ENCODE measurements around the gene BTN2A1. TPM values are rescaled to one million over a fixed set of nuclear protein-coding genes. Genes with fewer than 3 reads are reported as not detected.
"Not testable (repeated sequence)": the region's sequence is repeated elsewhere in the genome, so short reads cannot be mapped to it uniquely, and the experiment has no call there.

BTN2A1 gene
- total RNA-seq, 1 donor from 2014 or later = 45.1 TPM

- Mint-ChIP-seq H3K27ac (no peak overlapping the region), H3K9me3 (no peaks in the 10 kb centered on the region), H3K4me1 (peaks cover 25% of the 10 kb centered on the region), H3K36me3 (ENCODE audit: low read depth) (no peaks in the 10 kb centered on the region), H3K4me3 (peak overlapping the region; percentile 85), H3K27me3 (peaks cover 2% of the 10 kb centered on the region)
- DNase-seq (peak; percentile 37), ATAC-seq (ENCODE audit: low read depth) (peak; percentile 58)
- intact Hi-C loops (cut with micrococcal nuclease) = loop anchor here (2.0 kb wide), 1 partner anchor 13 kb away; no protein-coding TSS in a partner anchor
- TF ChIP-seq, protein P1, sequence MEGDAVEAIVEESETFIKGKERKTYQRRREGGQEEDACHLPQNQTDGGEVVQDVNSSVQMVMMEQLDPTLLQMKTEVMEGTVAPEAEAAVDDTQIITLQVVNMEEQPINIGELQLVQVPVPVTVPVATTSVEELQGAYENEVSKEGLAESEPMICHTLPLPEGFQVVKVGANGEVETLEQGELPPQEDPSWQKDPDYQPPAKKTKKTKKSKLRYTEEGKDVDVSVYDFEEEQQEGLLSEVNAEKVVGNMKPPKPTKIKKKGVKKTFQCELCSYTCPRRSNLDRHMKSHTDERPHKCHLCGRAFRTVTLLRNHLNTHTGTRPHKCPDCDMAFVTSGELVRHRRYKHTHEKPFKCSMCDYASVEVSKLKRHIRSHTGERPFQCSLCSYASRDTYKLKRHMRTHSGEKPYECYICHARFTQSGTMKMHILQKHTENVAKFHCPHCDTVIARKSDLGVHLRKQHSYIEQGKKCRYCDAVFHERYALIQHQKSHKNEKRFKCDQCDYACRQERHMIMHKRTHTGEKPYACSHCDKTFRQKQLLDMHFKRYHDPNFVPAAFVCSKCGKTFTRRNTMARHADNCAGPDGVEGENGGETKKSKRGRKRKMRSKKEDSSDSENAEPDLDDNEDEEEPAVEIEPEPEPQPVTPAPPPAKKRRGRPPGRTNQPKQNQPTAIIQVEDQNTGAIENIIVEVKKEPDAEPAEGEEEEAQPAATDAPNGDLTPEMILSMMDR (IDR thresholded peaks at IDR 0.05) = no peak
- ChIA-PET CTCF (interaction anchor here (1.0 kb wide), 1 partner anchor 17 kb away, joined by 4 read pairs; no protein-coding TSS in a partner anchor), POLR2A (interaction anchor here (0.6 to 2.8 kb wide), 9 partner anchors 20 to 296 kb away, joined by 3 to 18 read pairs (median 5); partner anchors contain the start of gene HMGN4)
These were observed 43.8 kb downstream of the BTN2A1 start for GRCh38 chr6:26501482-26501986.

DNA sequence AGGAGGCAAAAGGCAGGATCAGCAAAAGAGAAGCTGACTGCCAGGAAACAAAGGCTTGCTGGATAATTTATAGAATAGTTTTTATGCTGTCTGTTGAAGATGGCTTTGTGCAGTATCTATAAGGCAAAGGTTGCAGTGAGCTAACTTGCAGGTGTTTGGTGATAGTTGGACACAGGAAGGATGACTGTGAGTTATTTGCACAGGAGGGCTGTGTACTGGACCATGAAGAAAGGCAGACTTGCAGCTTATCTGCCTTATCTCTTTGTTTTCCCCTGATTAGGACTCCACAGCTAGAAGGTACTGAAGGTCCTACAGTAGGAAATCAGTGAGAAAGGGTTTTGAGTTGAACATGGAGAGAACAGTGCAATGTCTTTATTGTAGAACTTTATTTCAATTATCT, 44.4 kb downstream of the BTN2A1 start:
- Mint-ChIP-seq H3K4me3 (peak overlapping the region; percentile 85), H3K9me3 (no peaks in the 10 kb centered on the region), H3K36me3 (ENCODE audit: low read depth) (no peaks in the 10 kb centered on the region), H3K4me1 (peaks cover 24% of the 10 kb centered on the region), H3K27ac (no peak overlapping the region), H3K27me3 (peaks cover 2% of the 10 kb centered on the region)
- CTCF ChIA-PET = interaction anchor here (1.0 kb wide), 1 partner anchor 16 kb away, joined by 4 read pairs; no protein-coding TSS in a partner anchor
- intact Hi-C loops (cut with micrococcal nuclease) = loop anchor here (2.0 kb wide), 1 partner anchor 15 kb away; no protein-coding TSS in a partner anchor
- DNase-seq (no peak), ATAC-seq (ENCODE audit: low read depth) (peak; percentile 87)
- TF ChIP-seq, protein P1 (IDR thresholded peaks at IDR 0.05) = no peak
- POLR2A ChIA-PET = interaction anchor here (0.6 to 2.8 kb wide), 10 partner anchors 19 to 297 kb away, joined by 3 to 18 read pairs (median 4); partner anchors contain the start of gene HMGN4

DNA sequence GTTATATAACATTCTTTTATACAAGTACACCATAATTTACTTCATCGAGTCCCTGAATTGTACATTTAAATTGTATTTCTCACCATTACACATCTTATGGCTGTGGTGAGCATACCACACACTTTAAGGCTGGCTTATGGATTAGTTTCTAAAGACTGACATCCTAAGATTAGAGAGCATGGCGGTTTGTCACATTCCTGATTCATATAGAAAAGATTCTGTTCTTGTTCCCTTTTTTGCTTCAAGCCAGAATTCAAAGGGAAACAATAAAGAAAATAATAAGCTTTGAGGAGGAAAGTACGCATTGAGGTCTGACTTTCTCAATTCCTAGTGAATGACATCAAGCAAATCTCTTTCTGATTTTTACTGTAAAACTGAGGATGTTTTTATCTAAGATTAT, 44.9 kb downstream of the BTN2A1 start:
- ChIA-PET POLR2A (interaction anchor here (0.6 to 2.8 kb wide), 6 partner anchors 19 to 344 kb away, joined by 3 to 18 read pairs (median 8); partner anchors contain the start of gene HMGN4), CTCF (interaction anchor here (1.0 kb wide), 1 partner anchor 16 kb away, joined by 4 read pairs; no protein-coding TSS in a partner anchor)
- TF ChIP-seq, protein P1 (IDR thresholded peaks at IDR 0.05) = no peak
- peaks cover 2% of the 10 kb centered on the region for H3K27me3 Mint-ChIP-seq
- H3K4me3 Mint-ChIP-seq = no peak overlapping the region
- peaks cover 19% of the 10 kb centered on the region for H3K4me1 Mint-ChIP-seq
- intact Hi-C loops (cut with micrococcal nuclease) = loop anchor here (2.0 kb wide), 1 partner anchor 16 kb away; no protein-coding TSS in a partner anchor
- no peak overlapping the region for H3K27ac Mint-ChIP-seq
- H3K36me3 Mint-ChIP-seq (ENCODE audit: low read depth) = no peaks in the 10 kb centered on the region
- no peak for DNase-seq
- H3K9me3 Mint-ChIP-seq = no peaks in the 10 kb centered on the region
- ATAC-seq (ENCODE audit: low read depth) = no peak

DNA sequence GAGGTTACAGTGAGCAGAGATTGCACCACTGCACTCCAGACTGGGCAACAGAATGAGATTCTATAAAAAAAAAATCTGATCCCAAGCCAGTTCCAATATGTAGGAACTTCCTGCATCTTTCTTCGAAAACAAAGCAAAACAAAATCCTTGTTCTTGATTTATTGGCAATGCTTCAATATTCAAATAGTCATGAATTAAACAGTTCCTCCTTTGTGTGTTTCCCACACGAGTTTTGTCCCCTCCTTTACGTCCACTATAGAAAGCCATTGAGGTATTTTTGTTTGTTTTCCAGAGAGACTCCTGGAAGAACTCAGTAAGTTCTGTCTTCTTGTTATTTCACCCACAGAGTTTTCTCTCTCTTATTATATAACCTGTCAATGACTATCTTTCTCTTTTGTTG, 49.9 kb downstream of the BTN2A1 start:
- ChIA-PET POLR2A (no interaction called here), CTCF (no interaction called here)
- Mint-ChIP-seq H3K4me1 (peaks cover under 1% of the 10 kb centered on the region), H3K36me3 (ENCODE audit: low read depth) (no peaks in the 10 kb centered on the region), H3K27me3 (peaks cover 2% of the 10 kb centered on the region), H3K4me3 (no peak overlapping the region), H3K27ac (no peak overlapping the region), H3K9me3 (no peaks in the 10 kb centered on the region)
- DNase-seq (no peak), ATAC-seq (ENCODE audit: low read depth) (no peak)
- TF ChIP-seq, protein P1 (IDR thresholded peaks at IDR 0.05) = no peak
- intact Hi-C loops (cut with micrococcal nuclease) = no loop called here

DNA sequence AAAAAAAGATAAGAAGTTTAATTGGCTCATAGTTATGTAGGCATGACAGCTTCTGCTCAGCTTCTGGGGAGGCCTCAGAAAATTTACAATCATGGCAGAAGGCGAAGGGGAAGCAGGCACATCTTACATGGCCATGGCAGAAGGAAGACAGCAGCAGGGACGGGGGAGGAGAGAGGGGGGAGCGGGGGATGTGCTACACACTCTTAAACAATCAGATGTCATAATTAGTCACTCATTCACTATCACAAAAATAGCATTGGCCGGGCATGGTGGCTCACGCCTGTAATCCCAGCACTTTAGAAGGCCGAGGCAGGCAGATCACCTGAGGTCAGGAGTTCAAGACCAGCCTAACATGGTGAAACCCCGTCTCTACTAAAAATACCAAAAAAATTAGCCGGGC, 53.3 kb downstream of the BTN2A1 start:
- H3K36me3 Mint-ChIP-seq (ENCODE audit: low read depth); ATAC-seq (ENCODE audit: low read depth); H3K27ac Mint-ChIP-seq; H3K9me3 Mint-ChIP-seq; H3K4me1 Mint-ChIP-seq; intact Hi-C loops (cut with micrococcal nuclease); CTCF ChIA-PET; H3K4me3 Mint-ChIP-seq; H3K27me3 Mint-ChIP-seq; DNase-seq: not testable (repeated sequence)
- POLR2A ChIA-PET = interaction anchor here (0.6 kb wide), 1 partner anchor 22 kb away, joined by 3 read pairs; no protein-coding TSS in a partner anchor
